GM21447 (cell line): Measurements from ENCODE around the gene PWP1.

Source experiments
- ATAC-seq: cut with Tn5 transposase; IDR thresholded peaks from one replicate; pipeline ENCODE4 v1.9.1; 2021; ENCODE audit not compliant: unreplicated experiment

Gene PWP1

GRCh38 chr12:107732365-107732764 is 46.8 kb downstream of the PWP1 start:
- no peak for ATAC-seq

GRCh38 chr12:107734139-107734538 is 48.5 kb downstream of the PWP1 start:
- no peak for ATAC-seq

- no peak for ATAC-seq
These were observed 50.2 kb downstream of the PWP1 start for GRCh38 chr12:107735763-107736162.

- ATAC-seq: peak; percentile 99
These were observed 51.3 kb downstream of the PWP1 start for GRCh38 chr12:107736914-107737313.

- ATAC-seq: no peak
These were observed 62.9 kb downstream of the PWP1 start for GRCh38 chr12:107748472-107748871.

GRCh38 chr12:107749083-107749482 is 63.5 kb downstream of the PWP1 start:
- ATAC-seq: no peak

- ATAC-seq: no peak
These were observed 73.8 kb downstream of the PWP1 start for GRCh38 chr12:107759410-107759809.

- ATAC-seq: peak; percentile 38
These were observed 74.7 kb downstream of the PWP1 start for GRCh38 chr12:107760207-107760808.

GRCh38 chr12:107760809-107761501 is 75.4 kb downstream of the PWP1 start, which contains the start of gene PRDM4:
PRDM4 (minus strand) TSS chr12:107761137; CDS start chr12:107760515, 622 bp downstream.
- ATAC-seq: peak; percentile 89

- ATAC-seq: no peak
These were observed 75.9 kb downstream of the PWP1 start for GRCh38 chr12:107761502-107761904.
